IPS DF 4.7 (cell line): ENCODE measurements around the gene SLC39A11.

ENCODE experiments used
- DNase-seq: peaks from one replicate; pipeline ENCODE4 v3.0.0-alpha.2; 2013; ENCODE audit warnings: low spot score; ENCODE audit errors: extremely low read depth

The SLC39A11 gene

DNA sequence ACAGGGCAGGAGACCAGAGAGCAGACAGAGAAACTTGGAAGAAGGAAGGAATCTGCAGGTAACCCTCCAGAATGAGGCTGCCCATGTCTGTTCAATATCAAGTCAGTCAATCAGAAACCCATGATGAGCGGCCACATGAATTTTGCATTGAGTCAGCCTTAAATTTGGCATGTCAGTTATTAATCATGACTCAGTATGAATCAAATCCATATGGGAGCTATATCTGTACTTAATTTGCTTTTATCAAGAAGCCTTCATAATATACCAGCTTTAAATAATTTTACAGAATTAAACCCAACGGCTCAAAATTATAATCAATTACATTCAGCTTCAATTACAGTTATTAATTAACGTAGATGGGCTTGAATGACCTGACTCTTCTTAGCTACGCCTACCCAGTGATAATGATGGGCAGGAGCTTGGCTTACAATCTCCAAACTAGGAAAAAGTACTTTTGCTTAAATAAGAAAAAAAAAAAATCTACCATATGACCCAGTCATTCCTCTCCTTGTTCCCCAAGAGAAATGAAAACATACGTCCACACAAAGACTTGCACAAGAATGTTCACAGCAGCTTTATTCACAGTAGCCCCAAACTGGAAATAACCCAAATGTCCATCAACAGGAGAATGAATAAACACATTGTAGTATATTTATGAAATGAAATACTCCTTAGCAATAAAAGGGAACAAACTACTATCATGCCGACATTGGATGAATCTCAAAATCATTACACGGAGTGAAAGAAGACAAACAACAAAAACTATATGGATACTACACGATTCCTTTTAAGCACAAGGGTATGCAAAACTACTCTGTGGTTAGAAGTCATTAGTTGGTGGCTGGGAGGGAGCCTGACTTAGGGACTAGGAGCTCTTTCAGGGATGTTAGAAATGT lies 48.6 kb downstream of the SLC39A11 start:
- DNase-seq, result no peak

DNA sequence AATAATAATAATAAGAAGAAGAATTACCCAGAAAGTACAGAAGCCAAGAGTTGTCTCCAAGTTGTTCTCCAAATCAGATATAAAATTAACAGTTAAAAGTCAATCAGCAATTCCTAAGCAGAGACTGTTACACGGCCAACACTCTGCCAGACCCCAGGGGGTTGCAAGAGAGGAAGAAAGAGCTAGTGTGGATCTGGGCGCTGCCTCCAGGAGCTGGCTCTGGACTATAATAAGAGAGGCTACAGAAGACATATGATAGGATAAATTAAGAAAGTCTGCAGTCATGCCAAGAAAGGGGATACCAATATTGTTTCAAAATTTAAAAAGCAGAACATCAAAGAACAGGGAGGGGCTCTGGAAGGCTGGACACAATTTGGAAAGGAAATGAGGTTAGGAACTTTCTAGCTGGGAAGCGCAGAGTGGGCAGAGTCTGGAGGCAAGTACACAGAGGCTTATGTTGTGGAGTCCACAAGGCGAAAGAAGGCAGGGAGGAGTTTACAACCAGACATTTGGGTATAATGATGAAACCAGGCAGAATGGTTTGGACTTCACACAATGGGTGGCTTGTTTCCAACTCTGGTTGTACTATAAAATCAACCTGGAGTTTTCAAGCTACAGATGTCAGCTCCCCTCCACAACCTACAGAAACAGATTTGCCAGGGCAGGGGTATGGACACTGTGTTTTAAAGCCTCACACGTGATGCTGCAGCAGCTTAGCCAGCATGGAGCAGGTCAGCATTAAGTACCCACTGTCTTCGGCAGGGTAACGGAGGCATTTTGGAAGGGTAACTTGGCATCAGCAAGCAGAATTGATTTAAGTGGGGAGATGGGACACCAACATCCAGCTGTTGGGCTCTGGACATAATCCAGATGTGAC lies 49.4 kb downstream of the SLC39A11 start:
- no peak for DNase-seq

DNA sequence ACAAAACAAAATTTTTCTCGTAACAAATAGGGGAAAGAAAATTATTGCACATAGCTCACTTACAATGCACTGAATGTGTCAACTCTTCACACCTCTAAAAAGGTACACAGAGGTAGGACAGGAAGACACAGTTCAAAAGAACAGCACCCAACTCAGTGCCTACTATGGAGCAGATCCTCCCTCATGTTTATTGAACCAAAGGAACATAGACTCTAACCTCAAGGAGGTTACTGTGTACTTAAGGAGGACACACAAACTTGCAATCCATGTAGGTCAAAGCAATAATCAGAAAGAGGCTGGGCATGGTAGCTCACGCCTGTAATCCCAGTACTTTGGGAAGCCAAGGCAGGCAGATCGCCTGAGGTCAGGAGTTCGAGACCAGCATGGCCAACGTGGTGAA lies 50.3 kb downstream of the SLC39A11 start:
- DNase-seq, result no peak

DNA sequence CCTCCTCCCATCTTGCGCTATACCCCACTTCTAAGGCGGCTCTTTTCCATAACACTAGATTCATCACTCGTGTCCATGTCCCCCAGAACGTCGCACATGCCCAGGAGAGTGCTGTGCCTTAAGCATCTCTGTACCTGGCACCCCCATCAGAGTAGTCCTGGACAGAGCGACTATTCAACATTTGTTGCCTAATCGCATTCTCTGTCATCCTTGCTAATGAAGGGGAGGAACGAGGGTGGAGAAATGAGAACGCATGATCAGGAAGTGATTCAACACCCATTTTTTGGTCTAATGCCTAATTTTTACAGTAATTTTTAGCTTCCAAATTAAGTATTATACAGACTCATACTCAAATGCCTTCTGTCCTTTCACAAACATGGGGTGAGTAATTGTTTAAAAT lies 53.2 kb downstream of the SLC39A11 start:
- DNase-seq, result no peak

DNA sequence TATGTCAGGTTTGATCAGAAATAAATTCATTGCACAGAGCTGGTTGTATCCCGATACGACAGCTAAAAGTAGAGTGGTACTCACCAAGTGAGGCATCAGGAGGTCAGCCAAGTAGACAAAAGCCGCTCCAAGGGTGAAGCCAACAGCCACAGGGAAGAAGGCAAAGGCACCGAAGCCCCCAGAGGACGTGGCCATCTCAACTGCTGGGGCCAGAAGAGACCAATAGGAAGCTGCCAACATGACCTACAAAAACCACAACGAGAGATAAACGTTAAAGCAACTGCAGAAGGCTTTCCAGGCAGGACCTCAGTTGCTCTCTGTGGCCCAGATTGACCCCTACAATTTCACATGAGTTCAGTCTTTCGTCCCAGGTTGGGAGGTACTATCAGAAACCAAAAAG lies 61.0 kb downstream of the SLC39A11 start:
- no peak for DNase-seq

DNA sequence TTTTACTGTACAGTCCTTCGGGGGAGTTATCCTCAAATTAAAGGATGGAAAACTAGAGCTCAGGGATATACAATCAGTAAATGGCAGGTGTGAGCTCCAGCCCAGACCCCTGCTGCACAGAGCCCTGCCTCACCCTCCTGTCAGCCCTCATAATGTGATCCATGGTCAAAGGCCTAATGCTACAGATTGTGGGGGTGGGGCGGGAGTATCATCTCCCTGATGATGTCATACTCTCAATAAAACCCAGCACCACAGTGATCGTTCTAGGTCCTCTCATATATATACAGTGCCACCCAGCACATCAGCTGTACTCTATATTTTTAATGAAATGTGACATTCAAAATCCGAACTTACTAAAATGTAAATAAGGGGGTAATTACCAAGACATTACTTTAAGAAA lies 61.5 kb downstream of the SLC39A11 start:
- DNase-seq, result no peak

DNA sequence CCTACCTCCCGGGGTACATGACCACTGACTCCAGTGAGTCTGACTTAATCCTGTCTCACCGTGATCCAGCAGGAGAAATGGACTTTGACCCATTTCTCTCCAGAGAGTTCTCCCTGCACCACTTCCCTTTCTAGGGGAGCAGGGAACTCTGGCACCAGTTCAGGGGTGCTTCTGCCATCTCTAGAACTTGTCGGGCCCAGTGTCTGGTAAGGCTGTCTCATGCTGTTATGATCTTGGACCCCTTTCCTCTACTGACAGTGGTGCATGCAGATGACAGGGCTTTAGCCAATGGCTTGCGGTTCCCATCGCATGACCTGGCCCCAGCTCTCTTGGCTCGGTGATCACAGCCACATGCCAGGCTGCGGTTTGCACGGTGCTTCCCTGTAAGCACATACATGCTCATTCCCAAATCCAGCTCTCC lies 62.0 kb downstream of the SLC39A11 start:
- DNase-seq, result no peak

DNA sequence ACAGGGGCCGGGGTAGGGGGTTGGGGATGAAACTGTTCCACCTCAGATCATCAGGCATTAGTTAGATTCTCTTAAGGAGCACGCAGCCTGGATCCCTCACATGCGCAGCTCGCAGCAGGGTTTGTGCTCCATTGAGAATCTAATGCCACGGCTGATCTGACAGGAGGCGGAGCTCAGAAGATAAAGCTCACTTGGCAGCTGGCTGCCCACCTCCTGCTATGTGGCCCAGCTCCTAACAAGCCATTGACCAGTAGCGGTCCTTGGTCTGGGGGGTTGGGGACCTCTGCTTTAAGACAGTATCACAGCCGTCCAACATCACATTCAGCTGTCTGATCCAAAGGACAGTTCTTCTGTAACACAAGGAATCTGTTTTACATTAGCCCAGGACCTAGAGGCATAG lies 62.5 kb downstream of the SLC39A11 start:
- no peak for DNase-seq

DNA sequence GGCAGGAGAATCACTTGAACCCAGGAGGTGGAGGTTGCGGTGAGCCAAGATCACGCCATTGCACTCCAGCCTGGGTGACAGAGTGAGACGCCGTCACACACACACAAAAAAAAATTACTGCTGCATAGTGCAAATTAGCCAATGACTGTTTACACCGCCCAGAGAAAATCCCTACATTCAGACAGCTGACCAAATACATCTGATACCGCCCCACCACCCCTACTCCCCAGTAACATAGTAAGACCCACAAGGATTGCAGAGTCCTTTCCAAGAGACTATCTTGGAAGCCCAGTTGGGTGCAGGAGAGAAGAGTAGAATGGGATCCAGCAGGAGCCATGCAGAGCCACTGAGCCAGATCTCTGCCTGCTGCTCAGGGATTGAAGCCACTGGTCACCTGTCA lies 63.5 kb downstream of the SLC39A11 start:
- DNase-seq, result no peak

DNA sequence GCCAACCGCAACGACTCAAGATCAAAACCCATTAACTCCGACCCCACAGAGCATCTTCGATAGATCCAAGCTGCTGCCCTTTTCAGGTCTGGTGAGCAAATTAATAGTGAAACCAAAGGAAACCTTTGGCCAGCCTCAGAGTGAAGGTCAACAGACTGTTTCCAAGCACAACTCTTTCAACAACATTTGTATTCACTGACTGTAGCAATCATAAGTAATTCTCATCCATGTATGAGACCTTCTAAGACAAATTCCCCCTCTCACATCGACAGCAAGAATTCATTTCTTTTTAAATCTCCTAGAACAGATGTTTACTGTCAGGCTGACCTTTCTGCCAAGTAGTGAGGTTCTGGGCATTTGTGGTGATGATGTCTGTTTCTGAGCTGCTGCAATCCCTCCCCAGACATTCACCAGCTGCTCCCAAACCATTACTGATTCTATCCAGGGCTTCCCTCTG lies 64.2 kb downstream of the SLC39A11 start:
- no peak for DNase-seq

DNA sequence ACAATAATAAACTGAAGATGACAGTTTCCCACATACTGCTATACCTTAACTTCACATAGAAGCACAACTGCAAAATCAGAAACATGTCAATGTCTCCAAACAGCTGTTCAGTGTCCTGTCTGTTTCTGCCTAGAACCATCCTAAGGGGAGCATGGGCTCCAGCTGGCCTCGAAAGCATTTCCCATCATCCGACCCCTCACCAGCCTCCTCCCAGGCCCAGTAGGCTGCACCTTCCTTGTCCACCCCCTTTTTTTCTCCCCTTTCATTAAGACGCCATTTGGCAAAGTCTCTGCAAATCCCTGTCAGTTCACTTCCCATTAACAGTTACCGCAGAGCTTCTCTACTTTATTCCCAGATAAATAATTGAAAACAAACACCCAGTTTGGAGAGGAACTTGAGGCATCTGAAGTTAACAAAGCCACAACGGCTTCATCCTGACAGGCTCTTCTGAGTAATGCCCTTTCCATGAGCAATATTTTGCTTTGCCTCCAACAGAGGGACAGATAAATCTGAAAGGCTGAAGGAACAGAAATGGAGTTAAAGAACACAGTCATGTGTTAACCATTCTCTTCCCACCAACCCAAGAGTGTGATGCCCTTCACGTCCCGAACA lies 65.3 kb downstream of the SLC39A11 start:
- DNase-seq, result no peak

DNA sequence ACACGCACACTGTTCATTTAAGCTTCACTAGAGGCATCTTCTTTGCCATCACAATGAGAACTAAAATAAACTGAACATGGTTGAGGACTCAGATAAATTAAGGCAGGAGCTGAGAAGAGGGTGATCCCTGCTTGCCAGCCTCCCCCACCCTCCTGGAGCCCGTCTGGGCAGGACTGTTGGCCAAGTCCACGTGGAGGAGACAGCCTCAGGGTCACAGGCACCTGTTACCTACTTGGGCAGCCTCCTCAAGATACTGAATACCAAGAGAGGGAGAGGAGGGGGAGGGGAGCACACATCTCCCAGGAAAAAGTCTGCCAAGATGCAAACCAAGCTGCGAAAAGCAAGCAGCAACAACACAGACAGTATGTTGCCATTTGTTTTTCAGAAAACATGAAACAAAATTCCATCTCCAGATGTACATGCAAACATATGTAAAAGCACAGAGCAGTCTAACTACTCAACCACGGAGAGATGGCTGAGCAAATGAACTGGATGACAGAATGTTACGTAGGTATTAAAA lies 67.4 kb downstream of the SLC39A11 start:
- no peak for DNase-seq

DNA sequence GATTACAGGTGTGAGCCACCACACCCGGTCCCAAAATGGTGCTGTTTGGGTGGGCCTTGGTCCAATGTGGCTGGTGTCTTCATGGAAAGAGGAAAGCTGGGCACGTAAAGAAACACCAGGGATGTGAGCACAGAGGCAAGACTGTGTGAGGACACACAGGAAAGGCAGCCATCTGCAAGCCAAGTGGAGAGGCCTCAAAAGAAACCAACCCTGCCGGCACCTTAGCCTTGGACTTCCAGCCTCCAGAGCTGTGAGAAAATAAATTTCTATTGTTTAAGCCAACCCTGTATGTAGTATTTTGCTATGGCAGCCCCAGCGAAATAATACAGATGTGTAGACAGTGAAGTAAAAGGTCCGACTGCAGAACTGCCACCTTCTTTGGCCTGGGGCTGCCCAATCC lies 68.7 kb downstream of the SLC39A11 start:
- DNase-seq, result no peak

DNA sequence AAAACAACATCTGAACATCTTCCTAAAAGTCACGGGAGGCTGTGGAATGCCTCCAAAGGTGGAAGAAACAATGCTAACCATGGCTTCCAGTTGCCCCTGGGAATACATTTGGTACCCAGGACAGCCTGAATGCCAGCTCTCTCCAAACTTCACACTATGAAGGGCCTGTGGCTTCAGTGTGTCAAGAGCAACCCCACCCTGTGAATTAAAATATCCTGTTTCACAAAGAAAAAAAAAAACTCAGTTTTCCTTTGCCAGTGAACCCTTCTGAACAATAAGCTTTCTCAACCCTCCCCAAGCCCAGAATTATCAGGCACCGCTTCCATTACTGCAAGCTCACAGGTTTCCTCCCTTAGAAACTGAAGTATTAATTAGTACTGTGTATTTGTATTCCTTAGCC lies 69.8 kb downstream of the SLC39A11 start:
- DNase-seq, result no peak

DNA sequence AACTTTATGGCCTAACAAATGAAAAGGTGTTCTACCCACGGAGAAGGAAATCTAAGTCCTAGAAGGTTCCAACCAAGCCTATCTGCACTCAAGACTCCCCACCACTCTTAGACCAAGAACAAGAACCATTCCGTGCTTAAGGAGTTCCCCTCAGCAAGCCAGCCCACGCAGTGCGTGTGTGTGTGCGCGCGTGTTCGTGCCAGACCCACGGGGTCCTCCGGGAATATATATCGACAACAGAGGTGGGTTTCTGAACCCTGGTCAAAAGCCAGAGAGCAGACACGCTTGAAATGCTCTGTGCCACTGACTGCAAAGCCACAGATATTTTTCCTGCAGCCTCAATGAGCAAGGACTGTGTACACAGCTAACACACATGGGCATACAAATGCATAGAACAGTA lies 70.7 kb downstream of the SLC39A11 start:
- DNase-seq, result no peak

DNA sequence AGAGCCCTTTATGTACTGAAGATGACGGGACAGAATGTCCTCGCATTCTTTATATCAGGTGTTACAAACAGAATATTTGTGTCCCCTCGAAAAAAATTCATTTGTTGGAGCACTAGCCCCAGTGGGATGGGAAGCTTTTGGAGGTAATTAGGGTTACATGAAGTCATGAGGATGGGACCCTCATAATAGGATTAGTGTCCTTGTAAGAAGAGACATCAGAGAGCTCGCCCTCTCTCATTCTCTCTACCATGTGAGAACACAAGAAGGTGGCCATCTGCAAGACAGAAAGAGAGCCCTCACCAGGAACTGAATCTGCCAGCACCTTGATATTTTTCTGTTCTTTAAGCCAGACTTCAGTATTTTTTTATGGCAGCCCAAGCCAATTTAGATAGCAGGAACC lies 72.4 kb downstream of the SLC39A11 start:
- no peak for DNase-seq

DNA sequence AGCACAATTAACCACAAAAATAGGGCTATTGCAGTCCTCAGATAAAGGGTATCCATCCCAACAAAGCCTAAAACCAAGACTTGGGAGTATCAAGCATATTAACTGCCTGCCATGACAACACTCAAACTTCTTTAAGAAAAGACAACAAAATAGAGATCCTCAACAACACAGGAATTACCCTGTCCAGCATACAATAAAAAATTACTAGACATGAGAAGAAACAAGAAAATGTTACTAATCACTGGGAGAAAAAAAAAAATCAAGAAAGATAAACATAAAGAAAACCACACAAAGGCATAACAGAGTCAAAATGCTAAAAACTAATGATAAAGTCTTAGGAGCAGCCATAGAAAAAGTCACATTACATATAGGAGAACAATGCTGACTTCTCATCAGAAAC lies 73.9 kb downstream of the SLC39A11 start:
- DNase-seq, result no peak

DNA sequence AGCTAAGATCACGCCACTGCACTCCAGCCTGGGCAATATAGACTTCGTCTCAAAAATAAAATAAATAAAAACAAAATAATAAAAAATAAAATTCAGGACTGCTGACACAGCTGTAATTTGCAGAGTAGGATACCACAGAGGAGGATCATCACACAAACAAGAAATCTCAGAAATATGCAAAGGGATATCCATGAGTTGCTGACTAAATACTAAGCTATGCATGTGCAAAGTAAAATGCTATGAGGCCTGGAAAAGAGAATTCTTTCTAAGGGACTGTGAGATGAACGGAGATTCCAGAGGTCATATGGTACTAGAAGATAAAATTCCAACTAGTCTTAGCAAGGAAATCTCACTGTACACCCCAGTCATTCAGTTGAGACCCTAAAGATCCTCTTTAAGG lies 74.8 kb downstream of the SLC39A11 start:
- DNase-seq, result no peak

DNA sequence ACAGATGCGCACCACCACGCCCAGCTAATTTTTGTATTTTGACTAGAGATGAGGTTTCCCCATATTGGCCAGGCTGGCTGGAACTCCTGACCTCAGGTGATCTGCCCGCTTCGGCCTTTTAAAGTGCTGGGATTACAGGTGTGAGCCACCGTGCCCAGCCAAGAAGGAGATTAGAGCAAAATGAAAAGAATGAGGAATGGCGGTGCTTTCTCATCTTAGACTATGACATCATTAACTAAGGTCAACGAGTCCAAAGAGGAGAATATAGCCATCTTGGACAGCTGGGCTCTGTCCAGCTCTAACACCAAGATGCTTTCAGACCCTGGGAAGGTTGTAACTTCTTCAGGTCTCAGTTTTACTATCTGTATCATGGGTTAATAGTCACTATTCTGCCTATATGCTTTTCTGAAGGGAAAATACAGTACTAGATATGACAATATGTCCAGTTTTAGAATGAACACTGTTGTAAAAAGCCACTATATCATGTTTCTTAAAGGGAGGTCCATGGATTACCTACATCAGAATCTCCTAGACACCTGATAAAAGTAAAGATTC lies 76.7 kb downstream of the SLC39A11 start:
- no peak for DNase-seq

DNA sequence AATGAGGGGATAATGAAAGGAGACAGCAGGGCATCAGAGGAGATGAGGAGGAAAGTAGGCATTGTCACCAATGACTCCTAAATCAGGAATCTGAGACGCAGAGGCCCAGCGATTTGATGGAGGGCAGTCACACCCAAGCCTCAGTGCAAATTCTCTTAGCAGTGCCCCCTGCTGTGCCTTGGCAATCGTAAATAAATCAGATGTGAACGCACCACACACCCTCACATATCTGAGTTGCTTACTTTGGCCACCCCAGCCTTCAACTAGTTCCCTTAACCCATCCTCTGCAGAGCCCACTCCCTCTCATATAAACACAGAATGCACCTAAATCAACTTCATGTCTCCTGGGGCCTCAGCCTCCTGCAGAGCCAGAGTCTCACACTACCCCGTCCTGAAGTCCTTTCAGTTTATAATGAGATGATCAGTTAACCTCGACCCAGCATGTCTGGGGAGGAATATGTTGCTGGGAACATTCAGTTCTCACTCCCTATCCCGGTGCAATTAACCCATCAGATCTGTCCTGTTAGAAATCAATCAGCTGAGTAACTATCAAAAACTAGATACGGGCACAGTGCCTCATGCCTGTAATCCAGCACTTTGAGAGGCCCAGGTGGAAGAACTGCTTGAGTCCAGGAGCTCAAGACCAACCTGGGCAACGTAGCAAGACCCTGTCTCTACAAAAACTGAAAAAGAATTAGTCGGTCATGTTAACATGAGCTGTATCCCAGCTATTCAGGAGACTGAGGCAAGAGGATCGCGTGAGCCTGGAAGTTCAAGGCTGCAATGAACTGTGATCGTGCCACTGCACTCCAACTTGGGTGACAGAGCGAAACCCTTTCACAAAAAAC lies 78.4 kb downstream of the SLC39A11 start:
- DNase-seq, result no peak

DNA sequence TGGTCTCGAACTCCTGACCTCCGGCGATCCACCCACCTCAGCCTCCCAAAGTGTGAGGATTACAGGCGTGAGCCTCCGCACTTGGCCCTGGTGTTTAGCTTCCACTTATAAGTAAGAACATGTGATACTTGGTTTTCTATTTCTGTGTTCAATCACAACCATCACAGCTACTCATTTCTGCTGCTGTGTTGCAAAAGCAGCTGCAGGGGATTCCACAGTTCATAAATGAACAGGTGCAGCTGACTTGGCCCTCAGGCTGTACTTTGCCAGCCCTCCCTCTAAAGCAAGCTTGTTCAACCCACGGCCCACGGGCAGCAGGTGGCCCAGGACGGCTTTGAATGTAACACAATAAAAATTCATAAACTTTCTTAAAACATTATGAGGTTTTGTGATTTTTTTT lies 79.2 kb downstream of the SLC39A11 start:
- no peak for DNase-seq
